SK-MEL-5 (cell line): ENCODE measurements around the gene EXOC4. TPM values are rescaled to one million over a fixed set of nuclear protein-coding genes. Genes with fewer than 3 reads are reported as not detected.
A peak's percentile ranks its signal among the peaks of the same experiment; 100 is the strongest.
"Not testable (repeated sequence)": the region's sequence is repeated elsewhere in the genome, so short reads cannot be mapped to it uniquely, and the experiment has no call there.

ENCODE experiments used
- DNase-seq: peaks from one replicate; pipeline ENCODE4 v3.0.0-alpha.2; 2016; ENCODE audit warnings: low read depth, low spot score
- in situ Hi-C: cut with HindIII; loops from 2 replicates; pipeline ENCODE4 v1.10.0; 2016; ENCODE audit warnings: low sequenced_read_pairs, high pct_unique_total_duplicates, low pct_unique_long_range_greater_than_20kb
- total RNA-seq: library from RNA; depleted of rRNA; stranded (reverse); fragments of >200 nt; shearing (Covaris generic); gene quantifications from 2 replicates; pipeline ENCODE4 v1.2.3, GENCODE V29; 2014

Gene EXOC4
- total RNA-seq, 1 experiment from 2014 or later = 70.3 TPM

GRCh38 chr7:134071355-134072331 lies 818.8 kb downstream of the EXOC4 start:
- no peak for DNase-seq
- in situ Hi-C loops = no loop called here

- no peak for DNase-seq
- in situ Hi-C loops = no loop called here
These were observed 820.4 kb downstream of the EXOC4 start for GRCh38 chr7:134073276-134073675.

DNA sequence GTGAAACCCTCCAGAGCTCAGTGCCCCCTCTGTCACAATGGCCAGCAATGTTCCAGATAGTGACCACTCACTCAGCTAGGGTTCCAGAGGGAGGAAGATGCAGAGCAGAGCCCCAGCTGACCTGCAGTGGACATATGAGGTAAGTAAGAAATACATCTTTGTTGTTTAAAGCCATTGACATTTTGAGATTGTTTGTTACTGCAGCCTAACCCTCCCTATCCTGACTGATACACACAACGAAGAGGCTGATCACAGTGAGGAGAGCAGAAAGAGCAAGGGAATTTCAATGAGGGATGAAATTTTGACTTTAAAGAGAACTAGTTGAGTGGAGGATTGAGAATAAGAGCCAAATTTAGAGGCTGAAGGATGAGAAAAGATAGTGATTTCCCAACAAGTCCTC lies 822.9 kb downstream of the EXOC4 start:
- in situ Hi-C loops = no loop called here
- DNase-seq = no peak

- DNase-seq, in situ Hi-C loops: not testable (repeated sequence)
These were observed 824.7 kb downstream of the EXOC4 start for GRCh38 chr7:134077560-134077959.

DNA sequence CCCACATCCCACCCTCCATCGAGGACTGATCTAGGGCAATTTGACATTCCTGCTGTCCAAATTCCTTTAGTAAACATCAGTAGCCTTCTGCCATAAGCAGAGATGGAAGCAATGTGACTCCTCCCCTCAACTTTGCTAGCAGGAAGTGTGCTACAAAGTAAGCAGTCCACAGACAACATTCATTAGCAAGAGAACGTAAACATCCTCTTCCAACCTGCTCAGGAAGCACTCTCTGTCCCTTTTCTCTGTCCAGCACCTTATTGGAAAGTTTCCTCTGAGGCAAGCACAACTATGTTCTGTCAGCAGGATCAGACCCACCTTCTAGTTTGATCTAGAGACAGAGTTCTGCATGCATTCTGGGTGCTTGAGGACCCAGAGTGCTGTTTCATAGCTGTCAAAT lies 826.1 kb downstream of the EXOC4 start:
- in situ Hi-C loops = no loop called here
- no peak for DNase-seq

DNA sequence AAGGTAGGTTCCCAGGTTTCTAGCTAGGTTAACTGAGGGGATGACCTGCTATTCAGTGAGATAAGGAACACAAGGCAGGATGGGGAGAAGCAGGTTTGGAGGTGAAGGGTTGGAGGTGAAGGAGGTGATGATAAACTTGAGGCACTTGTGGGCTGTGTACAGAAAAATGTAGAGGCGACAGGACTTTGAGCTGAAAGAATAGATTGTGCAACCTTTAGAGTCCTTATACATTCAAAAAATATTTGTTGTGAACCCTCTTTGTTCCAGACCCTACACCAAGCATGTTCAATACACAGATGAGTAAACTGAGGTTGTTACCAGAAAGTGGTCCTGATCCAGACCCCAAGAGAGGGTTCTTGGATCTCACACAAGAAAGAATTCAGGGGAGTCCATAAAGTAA lies 828.8 kb downstream of the EXOC4 start:
- in situ Hi-C loops = no loop called here
- no peak for DNase-seq

- no peak for DNase-seq
- in situ Hi-C loops = no loop called here
These were observed 831.0 kb downstream of the EXOC4 start for GRCh38 chr7:134083766-134084487.

GRCh38 chr7:134084488-134085144 lies 831.7 kb downstream of the EXOC4 start:
- DNase-seq = no peak

DNA sequence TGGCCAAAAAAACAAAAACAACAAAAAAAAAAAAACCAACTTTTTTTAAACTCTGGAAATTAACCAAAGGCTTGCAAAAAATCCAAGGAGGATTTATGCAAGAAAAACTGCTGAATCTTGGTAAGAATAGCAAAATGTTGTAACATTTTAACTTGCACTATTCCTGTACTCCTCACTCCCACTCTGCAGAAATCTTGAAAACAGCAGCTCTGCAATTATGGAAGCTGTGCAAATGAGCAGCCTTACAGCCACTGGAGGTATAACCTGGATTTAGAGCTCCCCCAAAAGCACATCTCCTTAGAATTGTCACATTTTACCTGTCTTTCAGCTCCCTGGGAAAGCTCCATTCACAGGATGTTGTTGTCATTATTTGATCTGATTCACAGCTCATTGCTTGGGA lies 832.4 kb downstream of the EXOC4 start:
- no peak for DNase-seq
- in situ Hi-C loops = no loop called here

More at GRCh38 chr7:134084488-134085144, 831.7 kb downstream of the EXOC4 start:
- in situ Hi-C loops = no loop called here

DNA sequence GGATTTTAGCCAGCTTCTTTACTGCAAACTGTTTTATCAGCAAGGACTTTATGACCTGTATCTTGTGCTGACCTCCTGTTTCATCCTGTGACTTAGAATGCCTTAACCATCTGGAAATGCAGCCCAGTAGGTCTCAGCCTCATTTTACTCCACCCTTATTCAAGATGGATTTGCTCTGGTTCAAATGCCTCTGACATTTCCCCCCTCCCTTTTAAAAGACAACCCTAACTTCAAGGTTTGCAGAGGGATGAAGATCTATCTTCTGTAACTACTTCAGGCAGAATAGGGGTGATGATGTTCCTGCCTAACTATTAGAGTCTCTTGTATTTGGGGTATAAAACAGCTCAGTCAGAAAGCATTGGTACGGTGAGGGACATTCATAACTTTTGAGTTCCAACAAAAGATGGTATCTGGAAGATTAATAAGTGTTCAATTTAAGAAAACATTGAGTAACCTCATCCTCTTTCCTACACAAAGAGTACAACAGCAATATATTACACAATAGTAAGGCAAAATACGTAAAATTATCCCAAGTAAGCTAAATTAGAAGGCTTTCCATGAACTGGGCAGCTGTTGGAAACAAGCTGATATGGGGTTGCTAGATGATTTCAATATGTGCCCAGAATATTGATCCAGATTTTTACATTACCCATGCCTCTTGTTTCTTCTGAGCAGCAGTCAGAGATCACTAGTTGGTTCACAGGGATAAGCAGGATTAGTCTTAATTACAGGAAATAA lies 834.3 kb downstream of the EXOC4 start:
- in situ Hi-C loops = no loop called here
- DNase-seq = no peak

DNA sequence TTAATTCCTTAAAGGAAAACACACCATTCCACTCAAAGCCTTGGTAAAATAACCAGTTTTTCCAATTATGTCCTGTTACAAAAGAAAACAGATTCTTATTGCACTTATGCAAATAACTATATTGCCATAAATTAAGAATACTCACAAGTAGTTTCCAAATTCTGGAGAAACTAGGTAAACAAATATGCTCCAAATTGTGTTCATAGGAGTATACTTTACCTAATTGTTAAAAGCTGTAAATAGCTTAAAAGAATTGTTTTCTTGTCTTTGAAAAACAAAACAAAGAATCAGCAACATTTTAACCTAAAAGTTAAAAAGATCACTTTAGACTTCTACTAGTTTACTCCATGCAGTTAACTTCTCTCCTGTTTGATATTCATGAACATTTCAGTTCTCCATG lies 835.3 kb downstream of the EXOC4 start:
- in situ Hi-C loops = no loop called here
- no peak for DNase-seq

GRCh38 chr7:134089446-134089845 lies 836.6 kb downstream of the EXOC4 start:
- DNase-seq = no peak

GRCh38 chr7:134098072-134098471 lies 845.2 kb downstream of the EXOC4 start:
- DNase-seq = no peak
- in situ Hi-C loops = no loop called here

More at GRCh38 chr7:134089446-134089845, 836.6 kb downstream of the EXOC4 start:
- in situ Hi-C loops = no loop called here

DNA sequence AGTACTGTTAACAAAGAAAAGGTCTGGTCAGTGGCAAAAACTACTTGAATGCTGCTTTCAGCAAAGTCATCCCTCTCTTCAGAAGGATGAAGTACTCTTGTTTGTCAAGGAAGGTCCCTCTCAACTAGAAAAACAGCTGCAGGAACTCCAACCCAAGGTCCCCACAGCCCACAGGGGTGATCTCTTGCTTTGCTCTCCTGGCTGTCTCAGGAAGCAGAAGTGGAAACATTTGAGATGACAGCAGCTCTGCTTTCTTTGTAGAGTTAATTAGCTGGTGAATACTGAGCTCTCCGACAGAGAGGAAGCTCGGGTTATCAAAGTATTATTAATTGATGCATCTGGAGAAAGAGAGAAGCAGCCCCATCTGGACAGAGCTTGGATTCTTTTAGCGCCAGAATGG lies 848.8 kb downstream of the EXOC4 start:
- in situ Hi-C loops = no loop called here

GRCh38 chr7:134104166-134104565 lies 851.3 kb downstream of the EXOC4 start:
- DNase-seq = no peak
- in situ Hi-C loops = no loop called here

More for the DNA sequence above, 848.8 kb downstream of the EXOC4 start:
- no peak for DNase-seq

DNA sequence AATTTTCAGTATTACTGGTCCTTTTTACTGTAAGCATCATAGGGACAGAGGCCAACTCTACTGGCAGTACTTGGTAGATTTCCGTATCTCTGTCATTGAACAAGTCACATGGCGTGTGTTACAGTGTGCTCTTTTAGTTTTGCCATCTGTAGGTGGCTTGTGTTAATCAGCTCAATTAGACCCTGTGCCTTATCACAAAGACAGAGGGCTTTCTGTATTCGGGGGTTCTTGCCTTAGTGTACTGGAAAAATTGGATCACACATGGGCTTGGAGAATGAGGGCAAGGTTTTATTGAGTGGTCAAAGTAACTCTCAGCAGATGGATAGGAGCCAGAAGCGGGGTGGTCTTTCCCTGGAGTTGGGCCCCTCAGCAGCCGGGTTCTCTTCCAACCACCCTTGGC lies 853.0 kb downstream of the EXOC4 start:
- in situ Hi-C loops = no loop called here
- DNase-seq = peak; percentile 20

DNA sequence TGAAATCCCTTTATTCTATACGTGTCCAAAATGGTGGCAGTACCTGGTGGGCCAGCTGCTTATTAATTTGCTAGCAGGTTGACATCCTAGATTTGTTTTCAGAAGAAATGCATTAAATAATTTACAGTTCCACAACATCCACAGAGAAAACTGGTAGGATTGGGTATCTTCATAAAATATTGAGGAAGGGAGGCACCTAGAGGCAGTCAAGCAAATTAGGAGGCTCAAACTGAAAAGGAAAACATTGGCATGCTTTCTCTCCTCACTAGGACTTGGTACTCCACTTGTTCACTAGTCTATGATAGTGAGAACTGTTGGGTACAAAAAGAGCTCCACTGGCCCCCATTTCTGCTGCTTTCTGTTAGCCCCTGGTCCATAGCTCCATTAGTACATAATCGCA lies 855.9 kb downstream of the EXOC4 start:
- peak; percentile 14 for DNase-seq
- in situ Hi-C loops = no loop called here
